CD4-positive, CD25-positive, alpha-beta regulatory T cell (primary cell): ENCODE measurements around the gene SMAD1. TPM values are rescaled to one million over a fixed set of nuclear protein-coding genes. Genes with fewer than 3 reads are reported as not detected.

Source experiments
- ATAC-seq, 2 donors: fragments of 150-1000 bp; cut with Tn5 transposase; one replicate each; pipeline ENCODE4 v1.10.0; 2021; ENCODE audit warnings: low read depth in 2 of 2, moderate number of reproducible peaks in 2 of 2, moderate library complexity in 1 of 2
- DNase-seq, 3 donors: peaks; one replicate each; pipeline versions ENCODE4 v3.0.0 to v3.0.0-alpha.2; 2012 to 2022; ENCODE audit warnings: mixed read lengths in 1 of 3
- H3K27ac ChIP-seq: one replicate; pipeline ENCODE4 v1.7.0; 2013; ENCODE audit warnings: mild to moderate bottlenecking, low read length; ENCODE audit not compliant: insufficient read depth, poor library complexity, severe bottlenecking
- H3K27me3 ChIP-seq: one replicate; pipeline ENCODE4 v1.7.0; 2013; ENCODE audit warnings: low read length; ENCODE audit not compliant: control insufficient read depth, insufficient read depth
- H3K36me3 ChIP-seq: one replicate; pipeline ENCODE4 v1.7.0; 2013; ENCODE audit warnings: mild to moderate bottlenecking, low read length, moderate library complexity; ENCODE audit not compliant: control insufficient read depth, insufficient read depth
- H3K4me1 ChIP-seq: 2 replicates; pipeline ENCODE4 v1.7.0; 2013; ENCODE audit warnings: mild to moderate bottlenecking, low read length; ENCODE audit not compliant: insufficient read depth, control insufficient read depth, poor library complexity, severe bottlenecking
- H3K4me3 ChIP-seq: one replicate; pipeline ENCODE4 v1.7.0; 2013; ENCODE audit warnings: low read depth, mild to moderate bottlenecking, low read length, moderate library complexity
- H3K9me3 ChIP-seq, 2 experiments: 1 replicate in 1 of 2; 2 replicates in 1 of 2; pipeline ENCODE4 v1.7.0; 2013; ENCODE audit warnings: low read length in 2 of 2, mild to moderate bottlenecking in 1 of 2, moderate library complexity in 1 of 2; ENCODE audit not compliant: control insufficient read depth in 2 of 2
- H3K27ac Mint-ChIP-seq, 3 donors: one replicate each; pipeline ENCODE4 v1.8.0; 2020 to 2022; ENCODE audit warnings: mild to moderate bottlenecking in 3 of 3, mixed read lengths in 3 of 3, moderate library complexity in 2 of 3
- H3K27me3 Mint-ChIP-seq: one replicate; pipeline ENCODE4 v1.8.0; 2022; ENCODE audit warnings: mild to moderate bottlenecking, mixed read lengths
- H3K36me3 Mint-ChIP-seq: one replicate; pipeline ENCODE4 v1.8.0; 2020; ENCODE audit warnings: mixed read lengths
- H3K4me1 Mint-ChIP-seq, 4 donors: one replicate each; pipeline ENCODE4 v1.8.0; 2020 to 2022; ENCODE audit warnings: mixed read lengths in 4 of 4, mild to moderate bottlenecking in 1 of 4
- H3K4me3 Mint-ChIP-seq, 4 donors: one replicate each; pipeline ENCODE4 v1.8.0; 2020 to 2022; ENCODE audit warnings: mild to moderate bottlenecking in 4 of 4, mixed read lengths in 4 of 4, moderate library complexity in 3 of 4
- H3K9me3 Mint-ChIP-seq, 7 donors: one replicate each; pipeline ENCODE4 v1.8.0; 2020 to 2022; ENCODE audit warnings: mixed read lengths in 7 of 7, mild to moderate bottlenecking in 3 of 7, moderate library complexity in 2 of 7
- polyA plus RNA-seq, 4 donors: library from polyadenylated mRNA; unstranded; fragments of 300-500 nt; fragmentation: Illumina TruSeq; gene quantifications; one replicate each; pipeline ENCODE4 v1.2.3, GENCODE V29; 2021
- total RNA-seq: library from RNA; stranded (reverse); gene quantifications from one replicate; pipeline ENCODE4 v1.2.3, GENCODE V29; 2022

Gene SMAD1
- total and polyA plus RNA-seq, 5 donors from 2014 or later: 1.2 to 7.2 (median 3.7) TPM

GRCh38 chr4:145497199-145498149, 15.8 kb downstream of the SMAD1 start:
- no peak overlapping the region for H3K27ac ChIP-seq
- no peaks in the 10 kb centered on the region for H3K4me1 ChIP-seq
- Mint-ChIP-seq H3K27me3 (peaks cover 10% of the 10 kb centered on the region), H3K9me3 (no peaks in the 10 kb centered on the region), H3K27ac (no peak overlapping the region), H3K4me1 (no peaks in the 10 kb centered on the region), H3K36me3 (no peaks in the 10 kb centered on the region), H3K4me3 (no peak overlapping the region)
- ATAC-seq (no peak), DNase-seq (no peak)
- H3K4me3 ChIP-seq: no peak overlapping the region
- no peaks in the 10 kb centered on the region for H3K9me3 ChIP-seq
- no peaks in the 10 kb centered on the region for H3K36me3 ChIP-seq
- no peaks in the 10 kb centered on the region for H3K27me3 ChIP-seq

GRCh38 chr4:145498430-145498829, 16.8 kb downstream of the SMAD1 start:
- H3K9me3 Mint-ChIP-seq: no peaks in the 10 kb centered on the region
- no peaks in the 10 kb centered on the region for H3K36me3 ChIP-seq
- H3K4me1 ChIP-seq: no peaks in the 10 kb centered on the region
- no peak overlapping the region for H3K27ac ChIP-seq
- H3K27me3 ChIP-seq: no peaks in the 10 kb centered on the region
- H3K27ac Mint-ChIP-seq: no peak overlapping the region
- H3K4me3 ChIP-seq: no peak overlapping the region
- H3K9me3 ChIP-seq: no peaks in the 10 kb centered on the region
- peaks cover 10% of the 10 kb centered on the region for H3K27me3 Mint-ChIP-seq
- ATAC-seq: no peak
- no peaks in the 10 kb centered on the region for H3K4me1 Mint-ChIP-seq
- no peak overlapping the region for H3K4me3 Mint-ChIP-seq
- DNase-seq: no peak
- no peaks in the 10 kb centered on the region for H3K36me3 Mint-ChIP-seq

- Histone ChIP-seq H3K4me3 (no peak overlapping the region), H3K27ac (no peak overlapping the region), H3K36me3 (no peaks in the 10 kb centered on the region), H3K9me3 (no peaks in the 10 kb centered on the region), H3K27me3 (no peaks in the 10 kb centered on the region), H3K4me1 (no peaks in the 10 kb centered on the region)
- H3K36me3 Mint-ChIP-seq: no peaks in the 10 kb centered on the region
- H3K4me1 Mint-ChIP-seq: no peaks in the 10 kb centered on the region
- DNase-seq (no peak), ATAC-seq (no peak)
- H3K9me3 Mint-ChIP-seq: no peaks in the 10 kb centered on the region
- no peak overlapping the region for H3K27ac Mint-ChIP-seq
- H3K4me3 Mint-ChIP-seq: no peak overlapping the region
- H3K27me3 Mint-ChIP-seq: peaks cover 6% of the 10 kb centered on the region
These were observed 19.5 kb downstream of the SMAD1 start for GRCh38 chr4:145501051-145501660.

- peaks cover 4% of the 10 kb centered on the region for H3K27me3 Mint-ChIP-seq
- Histone ChIP-seq H3K27ac (no peak overlapping the region), H3K36me3 (no peaks in the 10 kb centered on the region), H3K27me3 (no peaks in the 10 kb centered on the region), H3K4me1 (no peaks in the 10 kb centered on the region), H3K4me3 (no peak overlapping the region), H3K9me3 (no peaks in the 10 kb centered on the region)
- H3K27ac Mint-ChIP-seq: no peak overlapping the region
- ATAC-seq: no peak
- H3K36me3 Mint-ChIP-seq: no peaks in the 10 kb centered on the region
- DNase-seq: no peak
- no peaks in the 10 kb centered on the region for H3K9me3 Mint-ChIP-seq
- no peak overlapping the region for H3K4me3 Mint-ChIP-seq
- peaks cover 0 to 5% (median 0%) of the 10 kb centered on the region in 4 donors for H3K4me1 Mint-ChIP-seq
These were observed 21.2 kb downstream of the SMAD1 start for GRCh38 chr4:145502809-145503208.

GRCh38 chr4:145503486-145504072, 21.9 kb downstream of the SMAD1 start:
- H3K9me3 Mint-ChIP-seq: no peaks in the 10 kb centered on the region
- H3K36me3 Mint-ChIP-seq: no peaks in the 10 kb centered on the region
- no peak for ATAC-seq
- Histone ChIP-seq H3K27me3 (no peaks in the 10 kb centered on the region), H3K4me1 (no peaks in the 10 kb centered on the region), H3K9me3 (no peaks in the 10 kb centered on the region), H3K27ac (no peak overlapping the region), H3K4me3 (no peak overlapping the region), H3K36me3 (no peaks in the 10 kb centered on the region)
- peaks cover 0 to 9% (median 0%) of the 10 kb centered on the region in 4 donors for H3K4me1 Mint-ChIP-seq
- no peak for DNase-seq
- peak overlapping the region in 1 of 3 donors; percentile 34 for H3K27ac Mint-ChIP-seq
- no peak overlapping the region for H3K4me3 Mint-ChIP-seq
- H3K27me3 Mint-ChIP-seq: peaks cover 4% of the 10 kb centered on the region

GRCh38 chr4:145505995-145506394, 24.3 kb downstream of the SMAD1 start:
- no peaks in the 10 kb centered on the region for H3K36me3 Mint-ChIP-seq
- no peaks in the 10 kb centered on the region for H3K27me3 Mint-ChIP-seq
- no peak overlapping the region for H3K27ac ChIP-seq
- DNase-seq (no peak), ATAC-seq (no peak)
- no peak overlapping the region for H3K4me3 ChIP-seq
- H3K4me3 Mint-ChIP-seq: no peak overlapping the region
- peaks cover 0 to 9% (median 0%) of the 10 kb centered on the region in 4 donors for H3K4me1 Mint-ChIP-seq
- no peaks in the 10 kb centered on the region for H3K9me3 ChIP-seq
- H3K27me3 ChIP-seq: no peaks in the 10 kb centered on the region
- H3K9me3 Mint-ChIP-seq: no peaks in the 10 kb centered on the region
- no peak overlapping the region for H3K27ac Mint-ChIP-seq
- no peaks in the 10 kb centered on the region for H3K4me1 ChIP-seq
- no peaks in the 10 kb centered on the region for H3K36me3 ChIP-seq

- no peak overlapping the region for H3K4me3 Mint-ChIP-seq
- H3K27me3 Mint-ChIP-seq: no peaks in the 10 kb centered on the region
- no peak for ATAC-seq
- Histone ChIP-seq H3K9me3 (peaks cover 6 to 10% of the 10 kb centered on the region in 2 experiments), H3K4me1 (no peaks in the 10 kb centered on the region), H3K4me3 (no peak overlapping the region), H3K27me3 (no peaks in the 10 kb centered on the region), H3K36me3 (no peaks in the 10 kb centered on the region), H3K27ac (no peak overlapping the region)
- H3K27ac Mint-ChIP-seq: no peak overlapping the region
- H3K4me1 Mint-ChIP-seq: peaks cover 0 to 9% (median 0%) of the 10 kb centered on the region in 4 donors
- peaks cover 0 to 11% (median 2%) of the 10 kb centered on the region in 7 donors for H3K9me3 Mint-ChIP-seq
- no peak for DNase-seq
- H3K36me3 Mint-ChIP-seq: no peaks in the 10 kb centered on the region
These were observed 26.0 kb downstream of the SMAD1 start for GRCh38 chr4:145507636-145508035.
